Neural progenitor cell (in vitro differentiated cells): Measurements from ENCODE around the gene DAW1.

ENCODE experiments used
- CTCF ChIP-seq: fragments of 200-600 bp; sonication (generic); IDR thresholded peaks from 2 replicates; pipeline ENCODE4 v1.5.1; 2017; ENCODE audit warnings: antibody characterized with exemption, mild to moderate bottlenecking
- EZH2 ChIP-seq: fragments of 200-600 bp; sonication (generic); IDR thresholded peaks from 2 replicates; pipeline ENCODE4 v1.6.1; 2017; ENCODE audit warnings: antibody characterized with exemption, mild to moderate bottlenecking, moderate library complexity

GRCh38 chr2:227849906-227850305 is 21.5 kb upstream of the DAW1 start:
- TF ChIP-seq CTCF, result no peak
- no peak for TF ChIP-seq EZH2
